HepG2 (cell line): ENCODE results near the gene LAMB4. TPM values are rescaled to one million over a fixed set of nuclear protein-coding genes. Genes with fewer than 3 reads are reported as not detected.

Experiments
- ATAC-seq: fragments of 200-7000 bp; cut with Tn5 transposase; 3 replicates; pipeline ENCODE4 v1.9.1; 2020; ENCODE audit warnings: mild to moderate bottlenecking, moderate library complexity
- BruUV-seq: library from RNA; stranded (reverse); fragments of 400-500 nt; replicated peaks from 2 replicates; lab custom pipeline; 2021; lab: Mats Ljungman, UMichigan
- CTCF ChIA-PET: fragments of 300-600 bp; formaldehyde crosslinking; extraction: SDS; loops from one replicate; lab custom pipeline; 2021; ENCODE audit warnings: low total read pairs, inconsistent platforms, low intra/inter-chr PET ratio; lab: Yijun Ruan, JAX
- POLR2A ChIA-PET: fragments of 350-600 bp; sonication (Branson Sonifier 250); formaldehyde crosslinking; loops from one replicate; lab custom pipeline; 2020; ENCODE audit warnings: antibody characterized with exemption, inconsistent platforms; lab: Yijun Ruan, JAX
- DNase-seq: peaks from one replicate; pipeline ENCODE4 v3.0.0-alpha.2; 2015; ENCODE audit warnings: low spot score
- FAIRE-seq: peaks from 3 replicates; lab custom pipeline; 2011; peaks lifted over from hg19 to GRCh38; lab: Jason Lieb, UNC
- H2AFZ ChIP-seq: one replicate; pipeline ENCODE4 v1.6.1; 2011; ENCODE audit warnings: low read length, inconsistent platforms
- H3K27ac ChIP-seq: fragments of 300-600 bp; 3 replicates; pipeline ENCODE4 v1.8.0; 2011; ENCODE audit warnings: mixed run types, mild to moderate bottlenecking, mixed read lengths, low read length, inconsistent platforms; ENCODE audit not compliant: insufficient read depth; ENCODE audit errors: extremely low read length
- H3K27me3 ChIP-seq, 2 experiments: fragments of 200-600 bp in 1 of 2; 2 replicates in 1 of 2; 3 replicates in 1 of 2; pipeline versions ENCODE4 v1.6.0 to v1.8.0; 2011; ENCODE audit warnings: low read length in 2 of 2, mild to moderate bottlenecking in 2 of 2, moderate library complexity in 2 of 2, inconsistent platforms in 1 of 2; ENCODE audit not compliant: insufficient read depth in 2 of 2, control insufficient read depth in 1 of 2
- H3K36me3 ChIP-seq, 2 experiments: fragments of 200-600 bp in 1 of 2; replicated peaks in 1 of 2; 2 replicates in 1 of 2; 3 replicates in 1 of 2; pipeline versions ENCODE4 v1.5.1 to v1.8.0; 2011; ENCODE audit warnings: low read length in 2 of 2, inconsistent platforms in 1 of 2; ENCODE audit not compliant: insufficient read depth in 2 of 2, control insufficient read depth in 1 of 2
- H3K4me1 ChIP-seq: 2 replicates; pipeline ENCODE4 v1.5.1; 2012; ENCODE audit warnings: low read length, inconsistent platforms; ENCODE audit not compliant: insufficient read depth
- H3K4me2 ChIP-seq: 2 replicates; pipeline ENCODE4 v1.6.0; 2011; ENCODE audit warnings: low read depth, low read length, inconsistent platforms
- H3K4me3 ChIP-seq, 3 experiments: fragments of 200-600 bp in 1 of 3; sonication (generic), shearing (Covaris generic) in 1 of 3; replicated peaks in 1 of 3; 2 replicates each; pipeline ENCODE4 v1.5.1; 2011 to 2016; ENCODE audit warnings: low read length in 3 of 3, inconsistent platforms in 2 of 3, low read depth in 2 of 3, mild to moderate bottlenecking in 2 of 3, control low read depth in 1 of 3, mixed read lengths in 1 of 3; ENCODE audit not compliant: insufficient read depth in 1 of 3
- H3K79me2 ChIP-seq: one replicate; pipeline ENCODE4 v1.6.1; 2011; ENCODE audit warnings: low read length, inconsistent platforms; ENCODE audit not compliant: insufficient read depth
- H3K9ac ChIP-seq: 2 replicates; pipeline ENCODE4 v1.6.0; 2011; ENCODE audit warnings: mild to moderate bottlenecking, low read depth, low read length, inconsistent platforms; ENCODE audit not compliant: insufficient read depth
- H3K9me3 ChIP-seq: 2 replicates; pipeline ENCODE4 v1.5.1; 2012; ENCODE audit warnings: mild to moderate bottlenecking, low read length
- H4K20me1 ChIP-seq: 2 replicates; pipeline ENCODE4 v1.6.0; 2011; ENCODE audit warnings: inconsistent platforms, mild to moderate bottlenecking, low read length, moderate library complexity; ENCODE audit not compliant: insufficient read depth
- CREB3 ChIP-seq: sonication (generic); formaldehyde crosslinking; IDR thresholded peaks from 2 replicates; pipeline ENCODE4 v1.5.0; 2020; ENCODE audit warnings: missing genetic modification reagents
- EP300 ChIP-seq, 3 experiments: sonication (generic) in 1 of 3; formaldehyde crosslinking in 1 of 3; IDR thresholded peaks; 2 replicates each; pipeline versions ENCODE4 v1.5.1 to v1.6.1; 2011 to 2020; ENCODE audit warnings: low read depth in 2 of 3, low read length in 2 of 3, borderline replicate concordance in 1 of 3, improper control_type of control experiment in 1 of 3, mild to moderate bottlenecking in 1 of 3, missing genetic modification reagents in 1 of 3, moderate library complexity in 1 of 3
- NR2F6 ChIP-seq, 2 experiments: IDR thresholded peaks; 2 replicates each; pipeline ENCODE4 v1.6.1; 2016; ENCODE audit warnings: antibody characterized with exemption in 1 of 2, mild to moderate bottlenecking in 1 of 2
- RCOR2 ChIP-seq: IDR thresholded peaks from 2 replicates; pipeline ENCODE4 v1.6.1; 2016; ENCODE audit warnings: missing biosample characterization, missing genetic modification reagents
- TBX3 ChIP-seq: fragments of 450-650 bp; IDR thresholded peaks from 2 replicates; pipeline ENCODE4 v1.6.1; 2017; ENCODE audit warnings: antibody characterized with exemption, mild to moderate bottlenecking, inconsistent platforms, borderline replicate concordance
- WGBS: methylation state at CpG from one replicate; pipeline ENCODE4 v1.1.6; 2017; ENCODE audit warnings: low lambda C conversion rate; 5-methylcytosine and 5-hydroxymethylcytosine counted together
- in situ Hi-C: cut with HindIII; loops from 2 replicates; pipeline ENCODE4 v1.10.0; 2017; ENCODE audit warnings: low pct_unique_long_range_greater_than_20kb; ENCODE audit not compliant: extremely low pct_ligation_motif_present
- intact Hi-C: fragments of 100-400 bp; cut with micrococcal nuclease; formaldehyde crosslinking; loops from one replicate; pipeline ENCODE4 v1.10.0; 2022; ENCODE audit not compliant: unreplicated experiment
- polyA plus RNA-seq, 8 experiments: library from polyadenylated mRNA; depleted of rRNA in 3 of 8; stranded (reverse) in 7 of 8; unstranded in 1 of 8; fragments of >200 nt; fragmentation: Illumina TruSeq in 4 of 8; extraction: Trizol in 4 of 8; gene quantifications; 2 replicates each; pipeline versions ENCODE4 v1.2.1 to v1.2.3, GENCODE V29; 2011 to 2016; ENCODE audit warnings: low read depth in 4 of 8, missing spikeins in 1 of 8, mixed read lengths in 1 of 8; ENCODE audit not compliant: insufficient read depth in 1 of 8
- total RNA-seq, 5 experiments: library from RNA; depleted of rRNA; stranded (reverse); fragments of >200 nt; fragmentation: Illumina TruSeq; extraction: Trizol; gene quantifications; 2 replicates each; pipeline ENCODE4 v1.2.3, GENCODE V29; 2016; ENCODE audit warnings: low read depth in 1 of 5
- TF ChIP-seq, protein P1 (sequence below): sonication (generic); formaldehyde crosslinking; IDR thresholded peaks from 2 replicates; pipeline ENCODE4 v1.4.0; 2020; ENCODE audit warnings: mild to moderate bottlenecking, missing genetic modification reagents, borderline replicate concordance
- TF ChIP-seq, protein P2 (sequence below): sonication (generic); formaldehyde crosslinking; IDR thresholded peaks from 2 replicates; pipeline ENCODE4 v1.4.0; 2020; ENCODE audit warnings: mild to moderate bottlenecking, missing genetic modification reagents, borderline replicate concordance
- TF ChIP-seq, protein P3 (sequence below): IDR thresholded peaks from 2 replicates; pipeline ENCODE4 v1.6.1; 2016; ENCODE audit warnings: mild to moderate bottlenecking, missing biosample characterization, missing genetic modification reagents
- TF ChIP-seq, protein P4 (sequence below): IDR thresholded peaks from 2 replicates; pipeline ENCODE4 v1.6.1; 2012; ENCODE audit warnings: inconsistent platforms

Gene LAMB4
- total and polyA plus RNA-seq, 2 of the 13 experiments (the other 11 are each of a cell fraction or from before 2014, with no cell fraction given), result 0.05 TPM; not detected in 1

GRCh38 chr7:108015740-108016139 lies 114.4 kb downstream of the LAMB4 start (continued):
- 0 out of 2 replicates have a peak, but pooled peaks have one; percentile 22 for TF ChIP-seq TBX3
- TF ChIP-seq, protein P1, sequence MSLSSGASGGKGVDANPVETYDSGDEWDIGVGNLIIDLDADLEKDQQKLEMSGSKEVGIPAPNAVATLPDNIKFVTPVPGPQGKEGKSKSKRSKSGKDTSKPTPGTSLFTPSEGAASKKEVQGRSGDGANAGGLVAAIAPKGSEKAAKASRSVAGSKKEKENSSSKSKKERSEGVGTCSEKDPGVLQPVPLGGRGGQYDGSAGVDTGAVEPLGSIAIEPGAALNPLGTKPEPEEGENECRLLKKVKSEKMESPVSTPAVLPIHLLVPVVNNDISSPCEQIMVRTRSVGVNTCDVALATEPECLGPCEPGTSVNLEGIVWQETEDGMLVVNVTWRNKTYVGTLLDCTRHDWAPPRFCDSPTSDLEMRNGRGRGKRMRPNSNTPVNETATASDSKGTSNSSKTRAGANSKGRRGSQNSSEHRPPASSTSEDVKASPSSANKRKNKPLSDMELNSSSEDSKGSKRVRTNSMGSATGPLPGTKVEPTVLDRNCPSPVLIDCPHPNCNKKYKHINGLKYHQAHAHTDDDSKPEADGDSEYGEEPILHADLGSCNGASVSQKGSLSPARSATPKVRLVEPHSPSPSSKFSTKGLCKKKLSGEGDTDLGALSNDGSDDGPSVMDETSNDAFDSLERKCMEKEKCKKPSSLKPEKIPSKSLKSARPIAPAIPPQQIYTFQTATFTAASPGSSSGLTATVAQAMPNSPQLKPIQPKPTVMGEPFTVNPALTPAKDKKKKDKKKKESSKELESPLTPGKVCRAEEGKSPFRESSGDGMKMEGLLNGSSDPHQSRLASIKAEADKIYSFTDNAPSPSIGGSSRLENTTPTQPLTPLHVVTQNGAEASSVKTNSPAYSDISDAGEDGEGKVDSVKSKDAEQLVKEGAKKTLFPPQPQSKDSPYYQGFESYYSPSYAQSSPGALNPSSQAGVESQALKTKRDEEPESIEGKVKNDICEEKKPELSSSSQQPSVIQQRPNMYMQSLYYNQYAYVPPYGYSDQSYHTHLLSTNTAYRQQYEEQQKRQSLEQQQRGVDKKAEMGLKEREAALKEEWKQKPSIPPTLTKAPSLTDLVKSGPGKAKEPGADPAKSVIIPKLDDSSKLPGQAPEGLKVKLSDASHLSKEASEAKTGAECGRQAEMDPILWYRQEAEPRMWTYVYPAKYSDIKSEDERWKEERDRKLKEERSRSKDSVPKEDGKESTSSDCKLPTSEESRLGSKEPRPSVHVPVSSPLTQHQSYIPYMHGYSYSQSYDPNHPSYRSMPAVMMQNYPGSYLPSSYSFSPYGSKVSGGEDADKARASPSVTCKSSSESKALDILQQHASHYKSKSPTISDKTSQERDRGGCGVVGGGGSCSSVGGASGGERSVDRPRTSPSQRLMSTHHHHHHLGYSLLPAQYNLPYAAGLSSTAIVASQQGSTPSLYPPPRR (CRISPR knock-in tag), result peak; percentile 48; the same call in 1 of the 2 replicates
- TF ChIP-seq EP300 (IDR thresholded peaks at IDR 0.05; ENCODE audit: low read depth in 2 of 2, low read length in 2 of 2), result peak in 1 of 2 experiments; percentile 66; a peak in 2 of 4 replicates
- no peak for TF ChIP-seq EP300 (CRISPR knock-in tag; IDR thresholded peaks at IDR 0.05; ENCODE audit: borderline replicate concordance)

DNA sequence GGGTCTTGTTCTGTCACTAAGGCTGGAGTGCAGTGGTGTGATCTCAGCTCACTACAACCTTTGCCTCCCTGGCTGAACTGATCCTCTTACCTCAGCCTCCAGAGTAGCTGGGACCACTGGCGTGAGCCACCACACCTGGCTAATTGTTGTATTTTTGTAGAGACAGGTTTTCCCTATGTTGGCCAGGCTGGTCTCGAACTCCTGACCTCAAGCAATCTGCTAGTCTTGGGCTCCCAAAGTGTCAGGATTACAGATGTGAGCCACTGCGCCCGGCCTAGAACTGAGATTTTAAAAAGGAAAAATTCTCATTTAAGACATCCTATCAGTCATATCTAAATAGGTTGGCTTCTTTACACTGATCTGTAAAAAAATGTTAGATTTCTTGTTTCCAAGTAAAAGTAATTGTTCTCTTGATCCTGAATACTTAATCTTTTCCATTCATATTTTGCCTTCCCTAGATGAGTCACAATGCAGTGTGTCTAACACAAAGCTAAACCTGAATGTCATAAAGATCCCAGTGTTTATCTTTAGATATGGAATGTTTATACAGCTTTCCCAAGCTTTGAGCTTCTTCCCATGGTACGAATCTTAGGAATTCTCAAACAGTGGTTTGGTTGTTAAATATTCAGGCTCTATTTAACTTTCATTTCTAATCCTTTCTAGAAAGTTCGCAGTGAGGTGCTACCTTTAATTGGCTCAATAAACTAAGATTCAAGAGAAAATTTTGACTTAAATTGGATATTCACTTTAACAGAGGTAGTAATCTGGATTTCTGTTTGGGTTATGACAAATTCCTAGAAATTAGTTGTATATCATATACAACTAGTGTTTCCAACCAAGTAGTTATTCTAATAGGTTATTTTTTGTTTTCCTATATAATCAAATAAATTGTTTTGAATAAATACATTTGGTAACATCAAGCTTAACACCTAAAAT lies 115.1 kb downstream of the LAMB4 start:
- ATAC-seq, result peak; percentile 68
- DNase-seq, result peak; percentile 95
- TF ChIP-seq NR2F6 (IDR thresholded peaks at IDR 0.05) (peak; percentile 68), NR2F6 (CRISPR knock-in tag; IDR thresholded peaks at IDR 0.05) (0 out of 2 replicates have a peak, but pooled peaks have one; percentile 16), RCOR2 (peak; percentile 55; the same call in 1 of the 2 replicates), CREB3 (CRISPR knock-in tag) (no peak)
- TF ChIP-seq, protein P2, sequence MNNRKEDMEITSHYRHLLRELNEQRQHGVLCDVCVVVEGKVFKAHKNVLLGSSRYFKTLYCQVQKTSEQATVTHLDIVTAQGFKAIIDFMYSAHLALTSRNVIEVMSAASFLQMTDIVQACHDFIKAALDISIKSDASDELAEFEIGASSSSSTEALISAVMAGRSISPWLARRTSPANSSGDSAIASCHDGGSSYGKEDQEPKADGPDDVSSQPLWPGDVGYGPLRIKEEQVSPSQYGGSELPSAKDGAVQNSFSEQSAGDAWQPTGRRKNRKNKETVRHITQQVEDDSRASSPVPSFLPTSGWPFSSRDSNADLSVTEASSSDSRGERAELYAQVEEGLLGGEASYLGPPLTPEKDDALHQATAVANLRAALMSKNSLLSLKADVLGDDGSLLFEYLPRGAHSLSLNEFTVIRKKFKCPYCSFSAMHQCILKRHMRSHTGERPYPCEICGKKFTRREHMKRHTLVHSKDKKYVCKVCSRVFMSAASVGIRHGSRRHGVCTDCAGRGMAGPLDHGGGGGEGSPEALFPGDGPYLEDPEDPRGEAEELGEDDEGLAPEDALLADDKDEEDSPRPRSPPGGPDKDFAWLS, result no peak
- TF ChIP-seq, protein P3, sequence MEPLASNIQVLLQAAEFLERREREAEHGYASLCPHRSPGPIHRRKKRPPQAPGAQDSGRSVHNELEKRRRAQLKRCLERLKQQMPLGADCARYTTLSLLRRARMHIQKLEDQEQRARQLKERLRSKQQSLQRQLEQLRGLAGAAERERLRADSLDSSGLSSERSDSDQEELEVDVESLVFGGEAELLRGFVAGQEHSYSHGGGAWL, result no peak
- TF ChIP-seq, protein P4, sequence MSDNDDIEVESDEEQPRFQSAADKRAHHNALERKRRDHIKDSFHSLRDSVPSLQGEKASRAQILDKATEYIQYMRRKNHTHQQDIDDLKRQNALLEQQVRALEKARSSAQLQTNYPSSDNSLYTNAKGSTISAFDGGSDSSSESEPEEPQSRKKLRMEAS, result 0 out of 2 replicates have a peak, but pooled peaks have one; percentile 30

More for the DNA sequence above, 115.1 kb downstream of the LAMB4 start:
- H3K36me3 ChIP-seq, result no peaks in the 10 kb centered on the region
- ChIA-PET POLR2A (interaction anchor here (0.8 to 4.1 kb wide), 5 partner anchors 11 to 66 kb away, joined by 3 to 49 read pairs (median 3); partner anchors contain the start of gene LAMB1), CTCF (no interaction called here)
- H4K20me1 ChIP-seq, result no peaks in the 10 kb centered on the region
- in situ Hi-C loops (no loop called here), intact Hi-C loops (loop anchor here (1.0 to 10.0 kb wide), 5 partner anchors 11 to 270 kb away; partner anchors contain the start of genes CBLL1 and DLD)
- peaks cover 0 to 3% of the 10 kb centered on the region in 2 experiments; a peak in 2 of 5 replicates for H3K27me3 ChIP-seq
- peak overlapping the region; percentile 50 for H3K4me2 ChIP-seq
- H3K79me2 ChIP-seq, result no peaks in the 10 kb centered on the region
- H2AFZ ChIP-seq, result no peak overlapping the region
- H3K27ac ChIP-seq, result peak overlapping the region; percentile 55
- peaks cover 86% of the 10 kb centered on the region for H3K4me1 ChIP-seq
- no TSS peak for BruUV-seq
- no peaks in the 10 kb centered on the region for H3K9me3 ChIP-seq
- 20% methylated on average over 6 of the region's 6 CpGs for WGBS
- H3K9ac ChIP-seq, result no peak overlapping the region
- H3K4me3 ChIP-seq, result no peak overlapping the region; a peak in 1 of 6 replicates
- FAIRE-seq, result peak; percentile 76
